Calu3 (cell line): ENCODE results near the gene PPP1R9B. TPM values are rescaled to one million over a fixed set of nuclear protein-coding genes. Genes with fewer than 3 reads are reported as not detected.

Source experiments
- BruUV-seq: library from RNA; stranded (reverse); fragments of 400-500 nt; replicated peaks from 2 replicates; lab custom pipeline; 2021; lab: Mats Ljungman, UMichigan
- CTCF ChIA-PET: fragments of 300-600 bp; sonication (Branson Sonifier 250); formaldehyde crosslinking; loops from one replicate; lab custom pipeline; 2022; ENCODE audit warnings: antibody characterized with exemption; lab: Charles Lee
- DNase-seq: peaks from one replicate; pipeline ENCODE4 v3.0.0; 2022
- H3K27ac Mint-ChIP-seq: one replicate; pipeline ENCODE4 v1.8.0; 2022; ENCODE audit warnings: mixed read lengths; ENCODE audit not compliant: unreplicated experiment
- H3K27me3 Mint-ChIP-seq: one replicate; pipeline ENCODE4 v1.8.0; 2022; ENCODE audit warnings: mixed read lengths; ENCODE audit not compliant: unreplicated experiment
- H3K36me3 Mint-ChIP-seq: one replicate; pipeline ENCODE4 v1.8.0; 2022; ENCODE audit warnings: mild to moderate bottlenecking, moderate library complexity, mixed read lengths; ENCODE audit not compliant: insufficient read depth, unreplicated experiment
- H3K4me1 Mint-ChIP-seq: one replicate; pipeline ENCODE4 v1.8.0; 2022; ENCODE audit warnings: mild to moderate bottlenecking, low read depth, mixed read lengths; ENCODE audit not compliant: unreplicated experiment
- H3K4me3 Mint-ChIP-seq: one replicate; pipeline ENCODE4 v1.8.0; 2022; ENCODE audit warnings: mild to moderate bottlenecking, low read depth, moderate library complexity, mixed read lengths; ENCODE audit not compliant: unreplicated experiment
- H3K9me3 Mint-ChIP-seq: one replicate; pipeline ENCODE4 v1.8.0; 2022; ENCODE audit warnings: low read depth, mixed read lengths; ENCODE audit not compliant: unreplicated experiment
- CTCF ChIP-seq: fragments of 200-600 bp; IDR thresholded peaks from one replicate; pipeline ENCODE4 v1.8.0; 2022; ENCODE audit warnings: antibody characterized with exemption; ENCODE audit not compliant: unreplicated experiment
- intact Hi-C: fragments of 100-400 bp; cut with micrococcal nuclease; formaldehyde crosslinking; loops from one replicate; pipeline ENCODE4 v1.10.0; 2022; ENCODE audit not compliant: unreplicated experiment
- total RNA-seq: library from RNA; stranded (reverse); gene quantifications from 2 replicates; pipeline ENCODE4 v1.2.3, GENCODE V29; 2022

PPP1R9B gene
- total RNA-seq, 1 experiment from 2014 or later: 74.3 TPM

DNA sequence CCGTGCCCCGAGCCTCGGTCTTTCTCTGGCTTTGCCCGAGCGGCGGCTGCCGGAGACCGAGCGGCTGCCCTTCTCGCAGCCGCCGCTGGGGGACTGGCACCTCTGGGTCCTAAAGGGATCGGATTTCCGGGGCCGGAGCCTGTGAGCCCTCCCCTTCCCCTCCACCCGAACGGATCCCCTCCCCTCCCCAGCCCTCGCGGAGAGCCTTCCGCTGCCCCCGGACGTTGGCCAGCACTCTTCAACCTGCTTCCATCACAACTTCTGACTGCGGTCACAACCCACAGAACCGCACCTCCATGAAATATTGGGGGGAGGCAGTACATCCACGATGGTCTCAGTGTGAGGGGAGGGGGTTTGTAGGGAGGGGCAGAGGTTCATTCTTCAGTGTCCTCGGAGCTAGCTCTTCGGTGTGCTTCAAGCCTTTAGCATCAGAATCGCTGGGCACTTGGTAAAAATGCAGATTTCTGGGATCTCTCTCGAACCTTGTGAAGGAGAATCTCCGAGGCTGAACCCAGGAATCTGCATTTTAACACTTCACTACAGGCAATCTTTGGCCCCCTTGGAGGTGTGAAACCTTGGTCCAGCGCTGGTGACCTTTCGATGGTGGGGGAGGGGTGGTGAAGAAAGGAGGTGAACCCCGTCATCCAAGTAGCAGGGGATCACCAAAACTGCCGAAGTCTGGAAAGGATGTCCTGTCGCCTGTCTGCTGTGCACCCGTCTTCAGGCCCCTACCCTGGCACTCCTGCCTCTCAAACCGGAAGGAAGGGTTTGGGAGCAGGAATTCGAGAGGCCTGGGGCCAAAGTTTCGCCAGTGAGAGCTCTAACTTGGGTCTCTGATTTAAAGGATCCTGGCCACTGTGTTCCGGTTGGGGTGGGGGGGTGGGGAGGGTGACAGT lies 812 bp upstream of the PPP1R9B start:
- CTCF ChIA-PET: interaction anchor here (0.6 to 1.9 kb wide), 20 partner anchors 10 to 568 kb away, joined by 3 to 14 read pairs (median 4); partner anchors contain the start of genes LUC7L3, PDK2 and SGCA
- DNase-seq: peak; percentile 96
- peaks cover 58% of the 10 kb centered on the region for H3K36me3 Mint-ChIP-seq
- TF ChIP-seq CTCF: peak; percentile 75
- BruUV-seq: TSS peak; percentile 40
- peaks cover 61% of the 10 kb centered on the region for H3K4me1 Mint-ChIP-seq
- H3K4me3 Mint-ChIP-seq: peak overlapping the region; percentile 83
- peak overlapping the region; percentile 58 for H3K27ac Mint-ChIP-seq
- intact Hi-C loops: no loop called here
- H3K9me3 Mint-ChIP-seq: no peaks in the 10 kb centered on the region
- H3K27me3 Mint-ChIP-seq: no peaks in the 10 kb centered on the region

DNA sequence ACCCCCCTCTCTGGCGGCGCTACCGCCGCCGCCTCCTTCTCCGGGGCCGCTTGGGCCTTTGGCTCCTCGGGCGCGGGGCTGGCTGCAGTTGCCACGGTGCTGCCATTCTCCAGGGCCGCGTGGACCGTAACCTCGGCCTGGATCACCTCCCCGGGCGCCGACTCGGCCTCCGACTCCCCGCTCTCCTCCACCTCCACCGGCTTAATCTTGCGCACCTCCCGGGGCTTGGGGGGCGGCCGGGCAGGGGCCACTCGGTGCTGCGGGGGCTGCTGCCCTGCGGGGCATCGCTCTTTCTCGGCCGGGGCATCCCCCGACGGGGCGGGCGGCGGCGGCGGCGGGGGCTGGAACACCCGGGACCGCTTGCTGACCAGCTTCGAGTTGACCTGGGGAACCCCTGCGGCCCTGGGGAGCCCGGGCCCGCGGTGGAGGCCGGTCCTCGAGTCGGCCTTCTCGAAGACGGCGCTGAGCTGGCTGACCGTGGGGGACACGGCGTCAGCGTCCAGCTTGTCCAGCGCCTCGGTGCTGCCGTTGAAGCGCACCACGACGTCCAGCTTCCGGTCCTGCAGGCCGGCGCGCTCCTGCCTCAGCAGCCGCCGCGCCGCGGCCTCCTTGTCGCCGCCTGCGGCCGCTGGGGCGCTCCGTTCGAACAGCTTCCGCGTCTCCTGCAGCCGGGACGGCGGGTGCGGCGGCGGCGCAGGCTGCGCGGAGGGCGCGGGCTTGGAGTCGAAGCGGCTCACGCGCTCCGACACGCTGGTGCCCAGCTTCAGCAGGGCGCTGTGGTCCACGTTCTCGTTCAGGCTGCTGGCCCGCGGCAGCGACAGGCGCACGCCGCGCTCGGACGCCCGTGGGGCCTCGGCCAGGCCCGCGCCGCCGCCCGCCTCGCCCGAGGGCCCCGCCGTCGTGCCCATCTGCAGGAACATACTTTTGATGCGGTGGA lies 792 bp downstream of the PPP1R9B start:
- Mint-ChIP-seq H3K36me3 (peaks cover 62% of the 10 kb centered on the region), H3K4me3 (peak overlapping the region; percentile 83), H3K27ac (peak overlapping the region; percentile 77), H3K4me1 (peaks cover 63% of the 10 kb centered on the region), H3K27me3 (no peaks in the 10 kb centered on the region), H3K9me3 (no peaks in the 10 kb centered on the region)
- no TSS peak for BruUV-seq
- CTCF ChIA-PET: interaction anchor here (0.6 to 1.2 kb wide), 6 partner anchors 8 to 177 kb away, joined by 3 to 8 read pairs (median 4); partner anchors contain the start of gene SGCA
- DNase-seq: peak; percentile 78
- TF ChIP-seq CTCF: no peak
- intact Hi-C loops: no loop called here

DNA sequence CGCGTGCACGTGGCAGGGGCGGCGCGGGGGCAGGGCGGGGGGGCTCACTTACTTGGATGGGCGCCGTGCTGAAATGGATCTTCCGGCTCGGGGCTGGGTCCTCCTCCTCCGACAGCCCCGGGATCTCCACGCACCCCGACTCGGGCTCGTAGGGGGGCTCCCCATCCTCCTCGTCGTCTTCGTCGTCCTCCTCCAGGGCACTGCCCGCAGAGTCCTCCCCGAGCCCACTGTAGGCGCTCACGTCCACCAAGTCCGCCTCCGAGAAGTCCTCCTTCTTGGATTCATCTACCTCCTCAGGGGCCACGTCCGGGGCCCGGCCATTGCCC lies 1.4 kb downstream of the PPP1R9B start:
- Mint-ChIP-seq H3K4me3 (peak overlapping the region; percentile 83), H3K9me3 (no peaks in the 10 kb centered on the region), H3K4me1 (peaks cover 56% of the 10 kb centered on the region), H3K27me3 (no peaks in the 10 kb centered on the region), H3K36me3 (peaks cover 68% of the 10 kb centered on the region), H3K27ac (peak overlapping the region; percentile 77)
- intact Hi-C loops: no loop called here
- TF ChIP-seq CTCF: no peak
- BruUV-seq: no TSS peak
- no peak for DNase-seq
- CTCF ChIA-PET: no interaction called here
